ENCODE results near the gene NOD2.
A peak's percentile ranks its signal among the peaks of the same experiment; 100 is the strongest.

Gene NOD2

GRCh38 chr16:50743581-50744225, 50.3 kb downstream of the NOD2 start:
- DNase-seq = no peak

DNA sequence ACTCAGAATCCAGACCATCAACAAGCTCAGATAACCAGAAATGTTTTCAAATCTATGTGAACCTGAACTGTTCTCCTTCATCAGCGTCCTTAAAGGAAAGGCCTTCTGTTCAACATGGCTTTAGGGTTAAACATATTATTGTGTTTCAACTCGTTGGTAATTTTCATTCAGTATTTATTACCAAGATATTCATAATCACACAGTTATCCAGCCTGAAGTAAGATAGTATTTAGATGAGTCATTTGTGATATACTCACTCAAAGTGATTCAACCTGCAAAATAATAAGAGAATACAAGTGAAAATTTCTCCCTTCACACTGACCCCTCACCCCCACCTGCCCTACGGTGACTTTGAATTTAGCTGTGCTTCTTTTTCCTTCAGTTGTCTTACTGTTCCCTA, 51.5 kb downstream of the NOD2 start:
- DNase-seq = peak; percentile 43

GRCh38 chr16:50745940-50746339, 52.5 kb downstream of the NOD2 start:
- no peak for DNase-seq

- DNase-seq = no peak
These were observed 54.0 kb downstream of the NOD2 start for GRCh38 chr16:50747207-50747956.

DNA sequence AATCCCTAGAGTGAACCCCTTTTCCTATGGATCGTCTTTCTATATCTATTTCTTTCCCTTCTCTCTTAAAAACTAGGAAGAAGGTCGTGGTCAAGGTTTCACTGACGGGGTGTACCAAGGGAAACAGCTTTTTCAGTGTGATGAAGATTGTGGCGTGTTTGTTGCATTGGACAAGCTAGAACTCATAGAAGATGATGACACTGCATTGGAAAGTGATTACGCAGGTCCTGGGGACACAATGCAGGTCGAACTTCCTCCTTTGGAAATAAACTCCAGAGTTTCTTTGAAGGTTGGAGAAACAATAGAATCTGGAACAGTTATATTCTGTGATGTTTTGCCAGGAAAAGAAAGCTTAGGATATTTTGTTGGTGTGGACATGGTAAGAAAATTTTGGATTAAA, 58.1 kb downstream of the NOD2 start:
- no peak for DNase-seq

DNA sequence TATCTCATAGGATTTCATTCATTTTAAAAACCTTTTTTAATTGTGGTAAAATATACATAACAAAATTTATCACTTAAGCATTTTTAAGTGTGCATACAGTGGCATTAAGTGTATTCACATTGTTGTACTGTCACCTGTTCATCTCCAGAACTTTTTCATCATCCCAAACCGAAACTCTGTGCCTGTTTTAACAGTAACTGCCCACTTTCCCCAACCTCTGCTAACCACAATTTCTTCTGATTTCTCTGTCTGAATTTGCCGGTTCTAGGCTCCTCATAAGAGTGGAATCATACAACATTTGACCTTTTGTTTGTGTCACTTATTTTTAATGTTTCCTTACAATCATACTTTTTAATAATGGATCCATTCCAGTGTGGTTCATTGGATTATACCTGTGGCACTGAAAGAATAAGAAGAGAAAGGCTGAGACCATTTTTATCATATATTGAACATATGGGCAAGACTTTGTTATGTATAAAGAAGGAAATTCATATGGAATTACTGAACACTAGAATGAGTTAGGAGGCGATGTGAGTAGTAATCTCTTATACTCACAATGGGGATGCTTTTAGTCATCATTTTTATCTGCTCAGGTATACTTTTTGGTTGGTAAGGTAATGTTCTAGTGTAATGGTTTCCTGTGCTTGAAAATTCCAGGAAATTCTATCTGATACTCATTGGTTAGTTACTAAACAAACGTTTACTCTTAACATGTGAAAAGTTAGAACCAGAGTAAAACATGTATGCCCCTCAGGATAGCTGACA, 59.2 kb downstream of the NOD2 start:
- DNase-seq = no peak

DNA sequence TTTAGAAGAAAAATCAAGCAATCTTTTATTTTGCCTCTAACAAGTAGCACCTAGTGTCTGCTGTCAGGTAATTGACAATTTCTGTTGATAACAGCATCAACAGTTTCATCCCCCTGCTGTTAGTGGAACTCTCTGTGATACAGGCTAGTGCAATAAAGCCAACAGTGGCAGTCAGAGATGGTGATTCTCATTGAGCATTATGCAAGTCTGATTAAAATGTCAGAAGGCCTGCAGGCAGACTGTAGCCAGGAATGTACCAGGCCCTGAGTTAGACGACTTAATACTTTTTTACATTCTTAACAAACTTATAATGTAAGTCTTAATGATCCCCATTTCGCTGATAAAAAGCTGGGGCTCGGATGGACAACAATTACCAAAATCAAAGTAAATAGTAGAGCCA, 63.1 kb downstream of the NOD2 start:
- no peak for DNase-seq

- no peak for DNase-seq
These were observed 67.9 kb downstream of the NOD2 start for GRCh38 chr16:50761267-50761666.

- DNase-seq = no peak
These were observed 68.8 kb downstream of the NOD2 start for GRCh38 chr16:50762241-50762640.

DNA sequence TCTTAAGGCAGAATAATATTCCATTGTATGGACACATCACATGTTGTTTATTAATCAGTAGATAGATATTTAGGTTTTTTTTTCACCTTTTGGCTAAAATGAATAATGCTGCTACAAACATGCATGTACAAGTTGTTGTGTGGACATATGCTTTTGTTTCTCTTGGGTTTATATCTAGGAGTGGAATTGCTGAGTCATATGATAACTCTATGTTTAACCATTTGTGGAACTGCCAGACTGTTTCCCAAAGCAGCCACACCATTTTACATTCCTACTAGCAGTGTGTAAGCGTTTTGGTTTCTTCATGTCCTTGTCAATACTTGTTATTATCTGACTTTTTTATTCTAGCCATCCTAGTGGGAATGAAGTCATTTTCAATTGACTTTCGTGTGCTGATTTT, 69.8 kb downstream of the NOD2 start:
- no peak for DNase-seq

GRCh38 chr16:50765260-50765659, 71.9 kb downstream of the NOD2 start:
- no peak for DNase-seq

- DNase-seq = no peak
These were observed 72.5 kb downstream of the NOD2 start for GRCh38 chr16:50765861-50766260.

GRCh38 chr16:50767197-50767596, 73.8 kb downstream of the NOD2 start:
- no peak for DNase-seq

DNA sequence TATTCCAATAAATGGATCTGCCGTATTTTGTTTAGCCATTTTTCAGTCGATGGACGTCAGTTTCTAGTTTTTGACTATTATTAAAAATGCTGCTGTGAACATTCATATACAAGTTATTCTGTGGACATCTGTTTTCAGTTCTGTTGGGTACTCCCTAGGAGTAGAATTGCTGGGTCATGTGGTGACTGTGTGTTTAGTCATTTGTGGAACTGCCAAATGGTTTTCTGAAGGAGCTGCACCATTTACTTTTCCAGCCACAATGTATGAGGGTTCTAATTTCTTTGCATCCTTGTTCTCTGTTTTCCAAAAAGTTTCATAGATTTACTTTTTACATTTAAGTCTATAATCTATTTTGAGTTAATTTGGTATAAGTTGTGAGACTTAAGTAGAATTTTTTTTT, 78.0 kb downstream of the NOD2 start:
- DNase-seq = peak; percentile 65

- DNase-seq = no peak
These were observed 81.0 kb downstream of the NOD2 start for GRCh38 chr16:50774405-50774804.

- DNase-seq = no peak
These were observed 81.6 kb downstream of the NOD2 start for GRCh38 chr16:50774960-50775359.

- no peak for DNase-seq
These were observed 82.6 kb downstream of the NOD2 start for GRCh38 chr16:50776037-50776436.

GRCh38 chr16:50778284-50779163, 85.1 kb downstream of the NOD2 start:
- DNase-seq = no peak

DNA sequence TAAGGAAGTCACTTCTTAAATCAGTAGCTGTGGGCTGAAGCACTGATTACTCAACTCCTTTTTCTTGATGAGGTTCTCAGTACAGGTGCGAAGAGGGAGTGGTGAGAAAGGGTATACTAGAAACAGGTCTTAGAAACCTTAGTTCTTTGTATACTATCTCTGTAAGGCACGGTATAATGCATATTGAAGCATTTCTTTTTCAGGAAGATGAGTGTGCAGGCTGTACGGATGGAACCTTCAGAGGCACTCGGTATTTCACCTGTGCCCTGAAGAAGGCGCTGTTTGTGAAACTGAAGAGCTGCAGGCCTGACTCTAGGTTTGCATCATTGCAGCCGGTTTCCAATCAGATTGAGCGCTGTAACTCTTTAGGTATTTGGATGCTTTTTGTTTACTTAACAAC, 87.6 kb downstream of the NOD2 start:
- no peak for DNase-seq

DNA sequence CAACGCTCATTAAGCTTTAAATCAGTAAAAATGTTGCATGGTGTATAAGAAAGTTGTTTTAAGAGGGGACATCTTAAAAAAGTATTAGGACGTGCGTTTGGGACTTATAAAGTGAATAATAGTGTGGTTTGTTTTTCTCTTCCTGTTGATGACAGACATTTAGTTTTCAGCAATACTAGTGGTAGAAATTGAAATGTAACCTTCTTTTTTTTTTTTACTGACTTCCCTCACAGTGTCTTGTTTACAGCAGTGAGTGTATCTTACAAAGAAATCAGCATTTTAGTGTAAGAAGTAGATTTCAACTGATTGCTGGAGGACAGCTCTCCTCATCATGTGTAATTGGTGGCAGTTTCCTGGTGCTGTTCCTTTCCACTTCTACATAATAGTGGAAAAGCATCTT, 88.1 kb downstream of the NOD2 start:
- DNase-seq = no peak

Measured in EL (cell line).